Measurements from ENCODE around the gene ACVR1.

Gene ACVR1

DNA sequence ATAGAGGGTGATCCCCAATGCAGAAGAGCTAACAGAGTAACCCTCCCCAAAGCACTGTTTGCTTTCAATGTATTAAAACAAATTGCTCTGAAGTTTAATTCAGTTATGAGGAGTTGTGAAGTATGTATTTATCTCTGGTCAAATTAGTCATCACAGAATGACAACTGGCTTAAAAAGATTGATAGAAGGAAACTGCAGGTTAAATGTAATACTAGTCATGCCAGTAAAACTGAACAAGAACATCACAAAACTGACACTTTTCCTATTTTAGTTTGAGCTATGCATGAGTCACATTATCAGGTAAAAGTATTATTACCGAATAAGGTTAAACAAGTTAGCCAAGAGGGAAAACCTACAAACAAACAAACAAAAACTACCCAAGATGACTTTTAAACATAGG lies 148.4 kb downstream of the ACVR1 start:
- peaks cover 7% of the 10 kb centered on the region; the same call in 1 of the 2 replicates for H3K9me3 ChIP-seq (ENCODE audit: control insufficient read depth, insufficient read depth, low read length)
- H3K27me3 ChIP-seq (ENCODE audit: control insufficient read depth, low read length): no peaks in the 10 kb centered on the region
- H3F3A ChIP-seq (ENCODE audit: control insufficient read depth, insufficient read depth): no peaks in the 10 kb centered on the region
- H3K79me2 ChIP-seq (ENCODE audit: control insufficient read depth, low read length): no peaks in the 10 kb centered on the region
- no peak for TF ChIP-seq EZH2phosphoT487 (IDR thresholded peaks at IDR 0.05; ENCODE audit: borderline replicate concordance, low read length)
- TF ChIP-seq, protein P1, sequence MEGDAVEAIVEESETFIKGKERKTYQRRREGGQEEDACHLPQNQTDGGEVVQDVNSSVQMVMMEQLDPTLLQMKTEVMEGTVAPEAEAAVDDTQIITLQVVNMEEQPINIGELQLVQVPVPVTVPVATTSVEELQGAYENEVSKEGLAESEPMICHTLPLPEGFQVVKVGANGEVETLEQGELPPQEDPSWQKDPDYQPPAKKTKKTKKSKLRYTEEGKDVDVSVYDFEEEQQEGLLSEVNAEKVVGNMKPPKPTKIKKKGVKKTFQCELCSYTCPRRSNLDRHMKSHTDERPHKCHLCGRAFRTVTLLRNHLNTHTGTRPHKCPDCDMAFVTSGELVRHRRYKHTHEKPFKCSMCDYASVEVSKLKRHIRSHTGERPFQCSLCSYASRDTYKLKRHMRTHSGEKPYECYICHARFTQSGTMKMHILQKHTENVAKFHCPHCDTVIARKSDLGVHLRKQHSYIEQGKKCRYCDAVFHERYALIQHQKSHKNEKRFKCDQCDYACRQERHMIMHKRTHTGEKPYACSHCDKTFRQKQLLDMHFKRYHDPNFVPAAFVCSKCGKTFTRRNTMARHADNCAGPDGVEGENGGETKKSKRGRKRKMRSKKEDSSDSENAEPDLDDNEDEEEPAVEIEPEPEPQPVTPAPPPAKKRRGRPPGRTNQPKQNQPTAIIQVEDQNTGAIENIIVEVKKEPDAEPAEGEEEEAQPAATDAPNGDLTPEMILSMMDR (IDR thresholded peaks at IDR 0.05; ENCODE audit: low read depth, low read length, poor library complexity, severe bottlenecking): no peak
- no peaks in the 10 kb centered on the region for H4K20me1 ChIP-seq (ENCODE audit: control insufficient read depth, insufficient read depth, low read depth, low read length)
- no peaks in the 10 kb centered on the region for H3K36me3 ChIP-seq (ENCODE audit: control insufficient read depth, low read length)
- no peak overlapping the region for H3K27ac ChIP-seq (ENCODE audit: low read depth, low read length)
- no peak overlapping the region for H3K4me2 ChIP-seq (ENCODE audit: low read length)
- no peak overlapping the region for H3K4me3 ChIP-seq (ENCODE audit: low read length)
- H3K9me2 ChIP-seq (replicated peaks; ENCODE audit: control insufficient read depth, low read length): no peaks in the 10 kb centered on the region
- no peaks in the 10 kb centered on the region for H3K4me1 ChIP-seq (ENCODE audit: control insufficient read depth, low read length)

DNA sequence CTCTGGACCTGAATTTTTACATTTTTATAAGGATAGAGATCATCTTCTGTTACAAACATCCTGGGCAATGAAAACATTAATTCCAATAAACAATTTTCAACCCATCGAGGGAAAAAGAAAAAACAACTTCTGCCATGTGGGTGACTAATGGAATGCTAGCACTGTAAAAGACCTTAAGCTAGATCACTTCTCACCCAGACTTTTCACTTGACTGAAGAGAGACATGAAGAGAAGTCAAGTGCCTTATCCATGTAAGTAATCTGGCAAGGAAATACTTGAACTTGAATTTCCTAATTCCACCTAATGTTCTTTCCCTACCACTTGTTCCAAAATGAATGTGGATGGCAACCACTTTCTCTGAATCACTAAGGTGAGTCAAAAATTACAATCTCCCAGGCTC lies 149.2 kb downstream of the ACVR1 start:
- peaks cover 10% of the 10 kb centered on the region; the same call in 1 of the 2 replicates for H3K9me3 ChIP-seq (ENCODE audit: control insufficient read depth, insufficient read depth, low read length)

DNA sequence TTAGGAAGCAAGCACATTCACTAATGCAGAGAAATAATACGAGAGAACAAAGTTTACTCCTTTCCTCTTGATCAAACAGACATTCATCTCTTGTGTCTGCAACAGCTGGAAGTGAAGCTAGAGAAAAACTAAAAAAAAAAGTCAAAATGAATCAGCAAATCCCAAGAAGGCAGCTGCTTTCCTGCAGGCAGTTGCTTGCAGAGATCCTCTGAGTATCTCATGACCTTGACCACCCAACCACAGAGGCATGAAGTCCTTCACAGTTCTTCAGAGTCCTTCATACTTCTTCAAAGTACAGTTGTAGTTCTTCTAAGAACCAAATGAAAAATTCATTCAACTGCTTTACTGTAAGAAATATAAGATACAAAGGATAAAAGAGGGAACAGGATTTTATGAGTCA lies 150.3 kb downstream of the ACVR1 start:
- Histone ChIP-seq H3K36me3 (ENCODE audit: control insufficient read depth, low read length) (no peaks in the 10 kb centered on the region), H3K4me1 (ENCODE audit: control insufficient read depth, low read length) (no peaks in the 10 kb centered on the region), H3K79me2 (ENCODE audit: control insufficient read depth, low read length) (no peaks in the 10 kb centered on the region), H3K27ac (ENCODE audit: low read depth, low read length) (no peak overlapping the region), H3K4me2 (ENCODE audit: low read length) (no peak overlapping the region), H3F3A (ENCODE audit: control insufficient read depth, insufficient read depth) (no peaks in the 10 kb centered on the region), H3K4me3 (ENCODE audit: low read length) (no peak overlapping the region), H3K9me2 (replicated peaks; ENCODE audit: control insufficient read depth, low read length) (no peaks in the 10 kb centered on the region), H4K20me1 (ENCODE audit: control insufficient read depth, insufficient read depth, low read depth, low read length) (no peaks in the 10 kb centered on the region), H3K9me3 (ENCODE audit: control insufficient read depth, insufficient read depth, low read length) (peaks cover 10% of the 10 kb centered on the region; the same call in 1 of the 2 replicates), H3K27me3 (ENCODE audit: control insufficient read depth, low read length) (no peaks in the 10 kb centered on the region)
- no peak for TF ChIP-seq EZH2phosphoT487 (IDR thresholded peaks at IDR 0.05; ENCODE audit: borderline replicate concordance, low read length)
- TF ChIP-seq, protein P1 (IDR thresholded peaks at IDR 0.05; ENCODE audit: low read depth, low read length, poor library complexity, severe bottlenecking): no peak

More for the DNA sequence above, 149.2 kb downstream of the ACVR1 start:
- H4K20me1 ChIP-seq (ENCODE audit: control insufficient read depth, insufficient read depth, low read depth, low read length): no peaks in the 10 kb centered on the region
- no peaks in the 10 kb centered on the region for H3K27me3 ChIP-seq (ENCODE audit: control insufficient read depth, low read length)
- no peaks in the 10 kb centered on the region for H3F3A ChIP-seq (ENCODE audit: control insufficient read depth, insufficient read depth)
- H3K27ac ChIP-seq (ENCODE audit: low read depth, low read length): no peak overlapping the region
- H3K4me3 ChIP-seq (ENCODE audit: low read length): no peak overlapping the region
- TF ChIP-seq EZH2phosphoT487 (IDR thresholded peaks at IDR 0.05; ENCODE audit: borderline replicate concordance, low read length): no peak
- TF ChIP-seq, protein P1 (IDR thresholded peaks at IDR 0.05; ENCODE audit: low read depth, low read length, poor library complexity, severe bottlenecking): no peak
- H3K79me2 ChIP-seq (ENCODE audit: control insufficient read depth, low read length): no peaks in the 10 kb centered on the region
- no peak overlapping the region for H3K4me2 ChIP-seq (ENCODE audit: low read length)
- H3K4me1 ChIP-seq (ENCODE audit: control insufficient read depth, low read length): no peaks in the 10 kb centered on the region
- H3K9me2 ChIP-seq (replicated peaks; ENCODE audit: control insufficient read depth, low read length): no peaks in the 10 kb centered on the region
- H3K36me3 ChIP-seq (ENCODE audit: control insufficient read depth, low read length): no peaks in the 10 kb centered on the region
